Right ventricle myocardium superior (tissue), 1 donor: ENCODE data around the gene CRYBG1. TPM values are rescaled to one million over a fixed set of nuclear protein-coding genes. Genes with fewer than 3 reads are reported as not detected.
"Not testable (repeated sequence)": the region's sequence is repeated elsewhere in the genome, so short reads cannot be mapped to it uniquely, and the experiment has no call there.

Source experiments
- ATAC-seq: fragments of 200-7000 bp; cut with Tn5 transposase; one replicate; pipeline ENCODE4 v1.9.1; 2020; ENCODE audit warnings: mild to moderate bottlenecking; ENCODE audit not compliant: poor library complexity
- DNase-seq: peaks from one replicate; pipeline ENCODE4 v3.0.0-alpha.2; 2020
- intact Hi-C: fragments of 100-400 bp; cut with DNase I; formaldehyde crosslinking; loops from one replicate; pipeline ENCODE4 v1.11.2; 2022
- total RNA-seq: library from RNA; stranded (reverse); fragmentation: NEBNext Ultra II Directional; extraction: Animal tissue kit (Norgen Biotek cat#: 25700); gene quantifications from one replicate; pipeline ENCODE4 v1.2.1, GENCODE V29; 2021
- donor health status: DM: no; HTN: yes; CAD: no; lungs with severe emphysema.

The CRYBG1 gene
- total RNA-seq, 1 donor from 2014 or later: 1.6 TPM

GRCh38 chr6:106511288-106512047 is 151.0 kb downstream of the CRYBG1 start:
- peak; percentile 40 for DNase-seq
- intact Hi-C loops: no loop called here
- peak; percentile 19 for ATAC-seq

- DNase-seq (peak; percentile 86), ATAC-seq (peak; percentile 87)
- intact Hi-C loops: no loop called here
Observed at GRCh38 chr6:106512048-106512967, 151.8 kb downstream of the CRYBG1 start.

- DNase-seq (no peak), ATAC-seq (no peak)
- intact Hi-C loops: no loop called here
Observed at GRCh38 chr6:106512968-106513574, 152.6 kb downstream of the CRYBG1 start.

- intact Hi-C loops: no loop called here
- ATAC-seq (no peak), DNase-seq (no peak)
Observed at GRCh38 chr6:106513808-106514582, 153.5 kb downstream of the CRYBG1 start.

- ATAC-seq: no peak
- DNase-seq: no peak
- intact Hi-C loops: no loop called here
Observed at GRCh38 chr6:106514583-106514885, 154.0 kb downstream of the CRYBG1 start.

GRCh38 chr6:106515582-106515981 is 155.1 kb downstream of the CRYBG1 start:
- intact Hi-C loops, ATAC-seq, DNase-seq: not testable (repeated sequence)

GRCh38 chr6:106516616-106517015 is 156.1 kb downstream of the CRYBG1 start:
- intact Hi-C loops: no loop called here
- no peak for DNase-seq
- no peak for ATAC-seq

- no peak for ATAC-seq
- intact Hi-C loops: no loop called here
- no peak for DNase-seq
Observed at GRCh38 chr6:106517706-106518105, 157.2 kb downstream of the CRYBG1 start.

GRCh38 chr6:106518748-106519147 is 158.2 kb downstream of the CRYBG1 start:
- ATAC-seq: no peak
- no peak for DNase-seq
- intact Hi-C loops: no loop called here

GRCh38 chr6:106519460-106520394 is 159.2 kb downstream of the CRYBG1 start:
- ATAC-seq: peak; percentile 64
- intact Hi-C loops: no loop called here
- peak; percentile 67 for DNase-seq

GRCh38 chr6:106520711-106521401 is 160.3 kb downstream of the CRYBG1 start:
- peak; percentile 78 for ATAC-seq
- intact Hi-C loops: no loop called here
- no peak for DNase-seq

- intact Hi-C loops: no loop called here
- ATAC-seq: no peak
- no peak for DNase-seq
Observed at GRCh38 chr6:106522562-106523250, 162.2 kb downstream of the CRYBG1 start.

GRCh38 chr6:106525107-106525881 is 164.8 kb downstream of the CRYBG1 start:
- intact Hi-C loops: no loop called here
- DNase-seq: no peak
- ATAC-seq: no peak

- intact Hi-C loops: no loop called here
- no peak for ATAC-seq
- DNase-seq: no peak
Observed at GRCh38 chr6:106525882-106526275, 165.4 kb downstream of the CRYBG1 start.

- intact Hi-C loops: no loop called here
- ATAC-seq (no peak), DNase-seq (no peak)
Observed at GRCh38 chr6:106527117-106527516, 166.6 kb downstream of the CRYBG1 start.

- intact Hi-C loops: no loop called here
- ATAC-seq (no peak), DNase-seq (no peak)
Observed at GRCh38 chr6:106527979-106528378, 167.5 kb downstream of the CRYBG1 start.
